ENCODE measurements around the gene CCDC27. TPM values are rescaled to one million over a fixed set of nuclear protein-coding genes. Genes with fewer than 3 reads are reported as not detected.

CCDC27 gene
- total RNA-seq, 4 donors from 2014 or later = not detected

- intact Hi-C loops (cut with DNase I) = no loop called here
- 84% methylated on average over 14 of the region's 14 CpGs for WGBS
These were observed 33.4 kb downstream of the CCDC27 start for GRCh38 chr1:3785456-3786157.

GRCh38 chr1:3786468-3787348, 34.5 kb downstream of the CCDC27 start:
- Histone ChIP-seq H3K36me3 (peaks cover 41 to 99% (median 72%) of the 10 kb centered on the region in 4 donors), H3K4me1 (peaks cover 5 to 43% (median 25%) of the 10 kb centered on the region in 4 donors), H3K4me3 (no peak overlapping the region), H3K27me3 (no peaks in the 10 kb centered on the region), H3K9me3 (no peaks in the 10 kb centered on the region), H3K27ac (replicated peaks in 1 of 4) (no peak overlapping the region)
- no peak for DNase-seq (ENCODE audit: extremely low spot score)
- intact Hi-C loops (cut with DNase I) = no loop called here
- no peak for TF ChIP-seq EP300 (IDR thresholded peaks at IDR 0.05)
- no peak for TF ChIP-seq CTCF (IDR thresholded peaks at IDR 0.05)
- no peak for TF ChIP-seq POLR2AphosphoS5 (IDR thresholded peaks at IDR 0.05)
- no peak for TF ChIP-seq POLR2A (IDR thresholded peaks at IDR 0.05; ENCODE audit: low read depth)
- WGBS = 90% methylated on average over 40 of the region's 45 CpGs

More at GRCh38 chr1:3785456-3786157, 33.4 kb downstream of the CCDC27 start:
- Histone ChIP-seq H3K27me3 (no peaks in the 10 kb centered on the region), H3K4me1 (peaks cover 5 to 32% (median 17%) of the 10 kb centered on the region in 4 donors), H3K4me3 (no peak overlapping the region), H3K36me3 (peaks cover 52 to 100% (median 81%) of the 10 kb centered on the region in 4 donors), H3K9me3 (no peaks in the 10 kb centered on the region), H3K27ac (replicated peaks in 1 of 4) (no peak overlapping the region)
- no peak for TF ChIP-seq EP300 (IDR thresholded peaks at IDR 0.05)
- no peak for TF ChIP-seq POLR2A (IDR thresholded peaks at IDR 0.05; ENCODE audit: low read depth)
- peak; percentile 12 to 40 (median 25) for TF ChIP-seq CTCF (IDR thresholded peaks at IDR 0.05)
- no peak for DNase-seq (ENCODE audit: extremely low spot score)

GRCh38 chr1:3787349-3787715, 35.1 kb downstream of the CCDC27 start:
- no peak for DNase-seq (ENCODE audit: extremely low spot score)
- Histone ChIP-seq H3K9me3 (no peaks in the 10 kb centered on the region), H3K4me1 (peaks cover 5 to 49% (median 25%) of the 10 kb centered on the region in 4 donors), H3K36me3 (peaks cover 35 to 99% (median 66%) of the 10 kb centered on the region in 4 donors), H3K27me3 (no peaks in the 10 kb centered on the region), H3K27ac (replicated peaks in 1 of 4) (no peak overlapping the region), H3K4me3 (no peak overlapping the region)
- no peak for TF ChIP-seq POLR2A (IDR thresholded peaks at IDR 0.05; ENCODE audit: low read depth)
- TF ChIP-seq EP300 (IDR thresholded peaks at IDR 0.05) = no peak
- no peak for TF ChIP-seq CTCF (IDR thresholded peaks at IDR 0.05)
- TF ChIP-seq POLR2AphosphoS5 (IDR thresholded peaks at IDR 0.05) = no peak
- intact Hi-C loops (cut with DNase I) = no loop called here
- 79% methylated on average over 7 of the region's 10 CpGs for WGBS

GRCh38 chr1:3787745-3788605, 35.7 kb downstream of the CCDC27 start:
- TF ChIP-seq POLR2A (IDR thresholded peaks at IDR 0.05; ENCODE audit: low read depth) (no peak), EP300 (IDR thresholded peaks at IDR 0.05) (no peak), CTCF (IDR thresholded peaks at IDR 0.05) (no peak), POLR2AphosphoS5 (IDR thresholded peaks at IDR 0.05) (no peak)
- no peaks in the 10 kb centered on the region for H3K9me3 ChIP-seq
- DNase-seq (ENCODE audit: extremely low spot score) = no peak
- H3K4me3 ChIP-seq = no peak overlapping the region
- intact Hi-C loops (cut with DNase I) = no loop called here
- peaks cover 5 to 55% (median 30%) of the 10 kb centered on the region in 4 donors for H3K4me1 ChIP-seq
- peaks cover 29 to 98% (median 60%) of the 10 kb centered on the region in 4 donors for H3K36me3 ChIP-seq
- no peak overlapping the region for H3K27ac ChIP-seq (replicated peaks in 1 of 4)
- no peaks in the 10 kb centered on the region for H3K27me3 ChIP-seq
- WGBS = 88% methylated on average over 22 of the region's 26 CpGs

Measured in esophagus muscularis mucosa (tissue), 4 donors.